OCI-LY7 (cell line): ENCODE results near the gene LIPF. TPM values are rescaled to one million over a fixed set of nuclear protein-coding genes. Genes with fewer than 3 reads are reported as not detected.
"Not testable (repeated sequence)": the region's sequence is repeated elsewhere in the genome, so short reads cannot be mapped to it uniquely, and the experiment has no call there.

Source experiments
- BruUV-seq: library from RNA; stranded (reverse); fragments of 400-500 nt; replicated peaks from 2 replicates; lab custom pipeline; 2021; lab: Mats Ljungman, UMichigan
- CTCF ChIA-PET: fragments of 300-600 bp; sonication (Branson Sonifier 250); formaldehyde crosslinking; loops from one replicate; lab custom pipeline; 2022; ENCODE audit warnings: antibody characterized with exemption; ENCODE audit not compliant: unreplicated experiment; lab: Charles Lee
- POLR2A ChIA-PET: fragments of 300-600 bp; sonication (Branson Sonifier 250); formaldehyde crosslinking; loops from one replicate; lab custom pipeline; 2022; ENCODE audit warnings: antibody characterized with exemption; lab: Charles Lee
- DNase-seq: peaks from one replicate; pipeline ENCODE4 v3.0.0-alpha.2; 2015; ENCODE audit warnings: low spot score
- H2AFZ ChIP-seq: fragments of 200-600 bp; sonication (generic), shearing (Covaris generic); 2 replicates; pipeline ENCODE4 v1.6.1; 2014; ENCODE audit warnings: mild to moderate bottlenecking, antibody characterized with exemption, low read length, moderate library complexity
- H3K27ac ChIP-seq: fragments of 200-600 bp; sonication (generic); 2 replicates; pipeline ENCODE4 v1.5.1; 2014; ENCODE audit warnings: mixed run types, low read depth, mild to moderate bottlenecking, moderate library complexity, low read length, inconsistent platforms; ENCODE audit not compliant: poor library complexity, severe bottlenecking
- H3K36me3 ChIP-seq: fragments of 200-600 bp; sonication (generic); 2 replicates; pipeline ENCODE4 v1.6.1; 2014; ENCODE audit warnings: mild to moderate bottlenecking, antibody characterized with exemption, low read length, moderate library complexity, mixed read lengths; ENCODE audit not compliant: insufficient read depth
- H3K4me1 ChIP-seq: fragments of 200-600 bp; sonication (generic); 2 replicates; pipeline ENCODE4 v1.5.1; 2014; ENCODE audit warnings: mild to moderate bottlenecking, low read length; ENCODE audit not compliant: insufficient read depth, poor library complexity, severe bottlenecking
- H3K4me2 ChIP-seq: fragments of 200-600 bp; sonication (generic); 2 replicates; pipeline ENCODE4 v1.6.1; 2014; ENCODE audit warnings: mild to moderate bottlenecking, low read length
- H3K4me3 ChIP-seq: fragments of 200-600 bp; sonication (generic); 2 replicates; pipeline ENCODE4 v1.5.1; 2014; ENCODE audit warnings: mild to moderate bottlenecking, low read depth, low read length; ENCODE audit not compliant: poor library complexity, severe bottlenecking
- H3K79me2 ChIP-seq: fragments of 200-600 bp; sonication (generic); 2 replicates; pipeline ENCODE4 v1.6.1; 2016; ENCODE audit warnings: low read depth, mild to moderate bottlenecking, low read length, moderate library complexity, mixed read lengths; ENCODE audit not compliant: insufficient read depth
- H3K9me2 ChIP-seq: fragments of 200-600 bp; sonication (generic); 2 replicates; pipeline ENCODE4 v1.6.1; 2016; ENCODE audit warnings: mild to moderate bottlenecking, low read length, mixed read lengths; ENCODE audit not compliant: insufficient read depth
- H3K9me3 ChIP-seq: fragments of 200-600 bp; sonication (generic); 2 replicates; pipeline ENCODE4 v1.6.1; 2014; ENCODE audit warnings: mild to moderate bottlenecking, mixed run types, low read length, mixed read lengths
- H4K20me1 ChIP-seq: fragments of 200-600 bp; sonication (generic); 2 replicates; pipeline ENCODE4 v1.6.1; 2014; ENCODE audit warnings: mild to moderate bottlenecking, antibody characterized with exemption, low read length, moderate library complexity, mixed read lengths; ENCODE audit not compliant: insufficient read depth
- CTCF ChIP-seq: fragments of 200-600 bp; sonication (generic); conservative IDR thresholded peaks from 2 replicates; pipeline ENCODE4 v1.5.1; 2014; ENCODE audit warnings: mild to moderate bottlenecking, antibody characterized with exemption, low read length, moderate library complexity, mixed read lengths
- EZH2phosphoT487 ChIP-seq: fragments of 200-600 bp; sonication (generic); IDR thresholded peaks from 2 replicates; pipeline ENCODE4 v1.6.1; 2018; ENCODE audit warnings: low read depth, borderline replicate concordance, mild to moderate bottlenecking, mixed run types, antibody characterized with exemption, low read length, moderate library complexity, mixed read lengths
- intact Hi-C: fragments of 100-400 bp; cut with micrococcal nuclease; formaldehyde crosslinking; loops from one replicate; pipeline ENCODE4 v1.10.0; 2022; ENCODE audit not compliant: unreplicated experiment
- total RNA-seq, 2 experiments: library from RNA; depleted of rRNA in 1 of 2; stranded (reverse); fragments of >200 nt in 1 of 2; shearing (Covaris generic) in 1 of 2; gene quantifications; 2 replicates each; pipeline ENCODE4 v1.2.3, GENCODE V29; 2014 to 2022

LIPF gene
- total RNA-seq, 2 experiments from 2014 or later, result not detected

GRCh38 chr10:88661577-88661976, 2.7 kb upstream of the LIPF start:
- H3K4me1 ChIP-seq, result no peaks in the 10 kb centered on the region
- H3K9me2 ChIP-seq, result no peaks in the 10 kb centered on the region
- no peak overlapping the region for H3K4me2 ChIP-seq
- TF ChIP-seq EZH2phosphoT487 (no peak), CTCF (no peak)
- H3K4me3 ChIP-seq, result no peak overlapping the region
- H4K20me1 ChIP-seq, result no peaks in the 10 kb centered on the region
- no peaks in the 10 kb centered on the region for H3K36me3 ChIP-seq
- no TSS peak for BruUV-seq
- intact Hi-C loops, result no loop called here
- DNase-seq, result no peak
- H2AFZ ChIP-seq, result no peak overlapping the region
- no peaks in the 10 kb centered on the region for H3K79me2 ChIP-seq
- H3K27ac ChIP-seq, result no peak overlapping the region
- POLR2A ChIA-PET, result interaction anchor here (0.9 kb wide), 1 partner anchor 14 kb away, joined by 3 read pairs; no protein-coding TSS in a partner anchor
- CTCF ChIA-PET, result no interaction called here
- no peaks in the 10 kb centered on the region for H3K9me3 ChIP-seq

- intact Hi-C loops, POLR2A ChIA-PET: not testable (repeated sequence)
Measured at GRCh38 chr10:88663153-88663552, 1.1 kb upstream of the LIPF start.

GRCh38 chr10:88668465-88668864, 4.2 kb downstream of the LIPF start:
- no TSS peak for BruUV-seq
- Histone ChIP-seq H4K20me1 (no peaks in the 10 kb centered on the region), H3K9me3 (no peaks in the 10 kb centered on the region), H3K9me2 (no peaks in the 10 kb centered on the region), H3K4me3 (no peak overlapping the region), H3K4me1 (no peaks in the 10 kb centered on the region), H2AFZ (no peak overlapping the region), H3K79me2 (no peaks in the 10 kb centered on the region), H3K36me3 (no peaks in the 10 kb centered on the region), H3K27ac (no peak overlapping the region), H3K4me2 (no peak overlapping the region)
- intact Hi-C loops, result no loop called here
- CTCF ChIA-PET, result no interaction called here
- DNase-seq, result no peak
- POLR2A ChIA-PET, result interaction anchor here (0.7 kb wide), 1 partner anchor 647 kb away, joined by 3 read pairs; no protein-coding TSS in a partner anchor
- TF ChIP-seq CTCF, result no peak
- TF ChIP-seq EZH2phosphoT487, result no peak

More at GRCh38 chr10:88663153-88663552, 1.1 kb upstream of the LIPF start:
- H3K4me2 ChIP-seq, H2AFZ ChIP-seq, H3K27ac ChIP-seq, H4K20me1 ChIP-seq, CTCF ChIA-PET, DNase-seq, H3K4me3 ChIP-seq, H3K79me2 ChIP-seq, H3K9me3 ChIP-seq, H3K4me1 ChIP-seq, H3K9me2 ChIP-seq, H3K36me3 ChIP-seq, BruUV-seq: not testable (repeated sequence)
